GM21619 (cell line): ENCODE data around the gene SNX8.

Source experiments
- ATAC-seq: cut with Tn5 transposase; IDR thresholded peaks from one replicate; pipeline ENCODE4 v1.9.1; 2021; ENCODE audit not compliant: unreplicated experiment

The SNX8 gene

GRCh38 chr7:2266911-2267310 lies 47.3 kb downstream of the SNX8 start:
- no peak for ATAC-seq

DNA sequence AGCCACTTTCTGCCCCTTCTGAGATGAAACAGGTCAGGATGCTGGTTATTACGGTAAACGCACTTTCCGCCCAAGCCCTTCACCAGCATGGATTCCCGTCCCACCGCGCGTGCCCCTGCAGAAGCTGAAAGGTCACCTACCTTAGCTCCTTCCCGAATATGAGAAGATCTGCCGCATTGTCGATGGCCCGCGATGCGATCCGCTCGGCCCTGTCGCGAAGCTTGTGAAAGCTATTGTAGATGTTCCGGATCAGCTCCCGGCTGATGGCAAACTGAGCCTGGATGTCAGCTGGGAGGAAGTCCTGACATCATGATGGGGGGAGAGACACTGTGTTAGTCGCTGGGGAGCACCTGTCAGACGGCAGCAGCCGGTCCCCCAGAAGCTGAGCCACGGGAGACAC lies 50.1 kb downstream of the SNX8 start:
- no peak for ATAC-seq

- ATAC-seq, result no peak
These were observed 51.1 kb downstream of the SNX8 start for GRCh38 chr7:2263176-2263575.

DNA sequence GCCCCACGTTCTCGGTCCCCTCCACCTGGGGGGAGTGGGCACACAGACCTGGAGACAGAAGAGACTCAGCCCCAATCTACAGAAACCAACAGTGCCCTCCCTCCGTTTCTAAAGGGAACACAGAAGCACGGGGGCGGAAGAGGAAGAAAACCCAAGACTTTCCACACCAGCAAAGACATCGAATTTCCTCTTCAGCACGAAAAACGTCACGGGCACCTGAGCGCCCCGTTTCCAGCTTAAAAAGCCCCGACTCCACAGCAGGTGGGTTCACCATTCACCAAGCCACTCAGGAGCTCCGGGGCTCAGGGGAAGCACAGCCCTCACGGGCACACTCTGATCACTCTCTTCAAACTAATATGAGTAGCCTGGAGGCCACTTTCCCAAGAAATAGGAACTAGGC lies 52.6 kb downstream of the SNX8 start:
- ATAC-seq, result no peak

GRCh38 chr7:2260820-2261219 lies 53.4 kb downstream of the SNX8 start:
- ATAC-seq, result no peak

- ATAC-seq, result peak; percentile 5
These were observed 54.8 kb downstream of the SNX8 start for GRCh38 chr7:2259480-2259879.

DNA sequence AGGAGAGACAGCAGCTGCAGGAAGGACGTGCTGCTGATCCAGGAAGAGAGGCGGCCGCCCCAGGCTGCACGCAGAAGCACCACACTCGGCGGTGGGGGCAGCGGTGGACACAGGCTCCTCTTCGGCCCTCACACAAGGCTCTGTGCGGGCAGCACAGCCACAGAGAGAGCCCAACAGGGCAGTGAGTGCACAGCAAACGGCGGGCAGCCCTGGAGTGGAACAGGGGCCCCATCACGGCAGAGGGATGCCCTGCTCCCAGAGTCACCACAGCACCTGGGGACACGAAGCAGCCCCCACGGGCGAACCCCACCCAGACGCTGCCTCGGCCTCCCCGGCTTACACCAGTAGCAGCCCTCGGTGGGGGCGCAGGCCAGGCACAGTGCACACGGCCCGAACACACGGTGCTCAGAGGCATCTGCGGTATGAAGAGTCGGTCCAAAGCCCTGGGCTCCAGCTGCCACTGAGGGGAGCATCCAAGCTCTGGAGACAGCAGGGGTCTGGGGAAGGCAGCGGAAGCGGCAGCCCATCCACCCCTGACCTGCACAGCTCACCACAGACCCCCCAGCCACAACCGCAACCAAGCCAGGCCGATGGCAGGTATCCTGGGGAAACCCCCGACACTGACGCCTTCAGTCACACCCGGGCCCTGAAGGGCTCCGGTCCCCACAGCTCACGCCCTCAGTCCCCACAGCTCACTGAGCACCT lies 55.4 kb downstream of the SNX8 start:
- ATAC-seq, result peak; percentile 63

GRCh38 chr7:2257651-2258050 lies 56.6 kb downstream of the SNX8 start:
- no peak for ATAC-seq

DNA sequence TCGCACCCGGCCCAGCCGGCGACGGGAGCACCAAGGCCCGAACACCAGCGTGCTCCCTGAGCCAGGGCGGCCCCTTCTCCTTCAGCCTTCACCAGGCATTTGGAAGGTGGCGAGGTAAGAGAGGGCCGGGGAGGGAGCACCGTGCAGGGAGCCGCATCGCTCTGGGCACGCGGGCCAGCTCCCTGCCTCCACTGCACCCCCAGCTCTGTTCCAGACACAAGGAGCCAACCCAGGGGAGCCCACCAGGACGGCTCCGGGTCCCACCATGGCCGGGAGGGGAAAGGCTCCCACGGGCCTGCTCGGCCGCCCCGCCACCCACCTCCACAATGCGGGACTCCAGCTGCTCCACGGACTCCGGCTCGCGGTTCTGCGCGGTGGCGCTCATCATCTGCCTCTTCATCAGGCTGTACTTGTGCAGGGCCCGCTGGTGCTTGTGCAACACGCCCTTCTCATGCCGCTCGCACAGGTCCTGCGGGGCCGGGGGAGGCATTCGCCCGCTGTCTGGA lies 57.1 kb downstream of the SNX8 start:
- ATAC-seq, result no peak

GRCh38 chr7:2256306-2257045 lies 57.8 kb downstream of the SNX8 start:
- ATAC-seq, result no peak

DNA sequence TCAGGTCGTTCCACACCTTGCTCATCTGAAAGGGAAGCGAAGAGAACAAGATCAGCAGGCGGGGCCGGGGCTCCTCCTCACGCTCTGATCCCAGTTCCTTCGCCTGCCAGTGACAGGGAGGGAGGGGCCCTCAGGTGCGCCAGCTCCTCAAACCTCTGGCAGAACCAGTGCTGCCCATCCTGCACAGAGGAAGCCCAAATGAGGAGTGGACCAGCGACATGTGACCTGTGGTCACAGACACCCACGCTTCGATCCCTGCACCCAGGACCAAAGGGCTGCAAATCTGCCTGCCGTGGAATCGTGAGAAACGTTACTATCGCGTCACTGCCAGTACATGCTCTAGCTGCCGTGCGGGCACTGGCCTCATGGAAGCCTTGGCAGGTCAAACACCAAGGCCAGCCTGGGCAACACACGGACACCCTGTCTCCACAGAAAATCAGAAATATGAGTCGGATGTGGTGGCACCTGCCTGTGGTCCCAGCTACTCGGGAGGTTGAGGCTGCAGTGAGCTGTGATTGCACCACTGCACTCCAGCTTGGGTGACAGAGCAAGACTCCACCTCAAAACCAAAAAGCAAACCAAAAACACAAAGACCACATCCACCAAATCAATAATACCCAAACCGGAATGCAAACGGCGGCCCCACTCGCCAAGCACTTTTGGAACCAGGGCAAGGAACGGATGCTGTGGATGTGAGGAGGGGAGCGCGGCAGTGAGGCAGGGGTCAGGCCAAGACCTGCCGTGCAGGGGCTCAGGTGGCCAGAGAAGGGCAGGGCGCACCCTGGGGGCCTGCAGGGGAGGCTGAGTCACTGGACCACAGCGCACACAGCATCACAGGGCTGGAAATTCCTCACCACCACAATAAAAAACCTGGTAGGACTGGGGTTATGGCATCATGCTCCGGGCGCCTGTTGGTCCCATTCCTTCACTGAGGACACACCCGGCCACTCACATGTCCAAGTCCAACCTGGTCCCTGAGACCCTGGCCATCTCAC lies 58.8 kb downstream of the SNX8 start:
- ATAC-seq, result no peak

DNA sequence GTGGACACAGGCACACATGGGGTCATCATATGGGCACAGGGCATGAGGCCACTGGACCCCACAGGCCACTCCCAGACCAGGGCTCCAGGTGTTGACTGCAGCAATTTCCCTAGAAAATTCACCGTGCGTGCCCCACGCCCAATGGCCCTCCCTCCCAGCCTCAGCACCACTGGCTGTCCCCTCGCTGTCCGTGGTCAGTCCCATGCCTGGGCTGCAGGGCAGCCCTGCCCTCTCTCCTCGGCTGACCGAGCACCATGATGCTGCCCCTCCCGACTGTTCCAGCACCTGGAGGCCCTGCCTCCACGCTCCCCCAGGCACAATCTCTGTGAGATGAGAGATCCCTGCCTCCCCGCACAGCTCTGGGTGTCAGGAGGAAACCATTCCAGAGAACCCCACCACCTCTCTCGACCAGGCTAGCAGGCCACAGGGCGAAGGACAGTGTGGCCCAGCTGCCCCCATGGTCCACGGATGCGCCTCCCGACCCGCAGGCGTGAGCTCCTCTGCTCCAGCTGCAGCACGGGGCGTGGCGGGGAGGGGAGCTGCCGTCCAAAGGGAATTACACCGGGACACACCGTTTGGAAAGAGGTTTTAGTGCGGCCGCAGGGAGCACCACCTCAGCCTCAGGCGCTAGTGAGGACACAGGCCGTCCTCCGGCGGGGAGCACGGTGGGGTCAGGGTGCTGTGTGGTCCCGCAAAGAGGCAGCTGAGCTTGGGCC lies 59.7 kb downstream of the SNX8 start:
- no peak for ATAC-seq

DNA sequence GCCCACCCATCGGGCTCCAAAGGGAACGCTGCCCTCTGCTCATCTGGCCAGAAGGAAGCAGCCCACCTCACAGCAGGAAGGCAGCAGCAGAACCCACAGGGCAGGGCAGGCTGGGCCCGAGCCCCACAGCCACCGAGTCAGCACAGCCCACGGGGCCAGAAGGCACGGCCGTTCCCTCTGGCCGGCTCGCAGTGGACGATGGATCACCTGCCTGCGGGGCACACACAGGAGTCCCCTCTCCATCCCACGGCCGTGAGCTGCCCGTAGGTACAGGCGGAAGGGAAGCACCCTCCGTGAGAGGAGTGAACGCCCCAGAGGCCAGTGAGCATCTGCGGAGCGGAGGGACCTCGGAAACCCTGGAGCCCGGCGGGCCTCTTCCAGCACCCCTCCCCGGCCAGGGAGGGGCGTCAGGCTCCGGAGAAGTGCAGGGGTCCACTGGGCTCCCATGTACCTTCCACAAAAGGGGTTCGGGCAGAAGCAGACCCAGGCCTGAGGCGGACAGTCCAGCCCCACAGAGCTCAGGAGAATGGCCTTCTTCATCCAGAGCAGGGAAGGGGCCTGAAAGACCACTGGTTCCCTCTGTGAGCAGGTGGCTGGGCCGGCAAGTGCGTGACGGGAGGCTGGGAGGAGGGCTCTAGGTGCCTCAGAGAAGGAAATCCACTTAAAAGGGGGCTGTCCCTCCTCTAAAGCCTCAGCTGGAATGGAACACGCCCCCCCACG lies 60.6 kb downstream of the SNX8 start:
- ATAC-seq, result no peak

- no peak for ATAC-seq
These were observed 61.2 kb downstream of the SNX8 start for GRCh38 chr7:2253021-2253420.

GRCh38 chr7:2251841-2252771 lies 62.1 kb downstream of the SNX8 start:
- no peak for ATAC-seq

GRCh38 chr7:2251381-2251780 lies 62.9 kb downstream of the SNX8 start:
- no peak for ATAC-seq

GRCh38 chr7:2249744-2250323 lies 64.4 kb downstream of the SNX8 start:
- ATAC-seq, result no peak

DNA sequence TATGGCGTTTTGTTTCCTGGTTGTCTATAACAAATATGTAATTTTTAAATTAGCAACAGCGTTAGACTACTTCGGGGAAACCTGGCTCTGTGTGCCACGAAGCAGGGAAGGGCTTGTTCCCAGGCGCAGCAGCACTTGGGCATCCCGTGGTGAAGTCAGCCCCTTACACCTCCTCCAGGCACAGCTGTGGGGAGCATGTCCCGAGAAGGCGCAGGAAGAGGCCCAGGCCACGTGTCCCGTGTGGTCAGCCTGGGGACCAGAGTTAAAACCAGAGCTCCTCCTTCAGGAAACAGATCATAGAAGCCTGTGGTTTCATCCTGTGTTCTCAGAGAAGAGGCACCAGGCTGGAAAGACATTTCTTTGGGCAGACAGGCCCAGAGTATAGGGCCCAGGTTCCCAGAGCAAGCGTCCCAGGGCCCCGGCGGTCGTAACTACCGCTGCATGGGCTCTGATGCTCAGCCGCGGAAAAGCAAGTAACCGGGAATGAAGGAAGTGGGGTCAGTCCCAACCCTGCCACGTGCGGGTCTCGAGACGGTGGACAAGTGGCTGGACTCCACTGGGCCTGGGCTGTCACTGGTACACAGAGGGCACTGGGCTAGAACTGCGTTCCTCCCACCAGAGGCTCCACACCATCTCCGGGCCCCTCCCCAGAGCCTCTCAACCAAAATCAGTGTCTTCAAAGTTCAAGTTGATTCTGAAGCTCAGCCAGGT lies 65.1 kb downstream of the SNX8 start:
- peak; percentile 65 for ATAC-seq
